GM19455 (cell line): ENCODE measurements around the gene MAX.
"Not testable (repeated sequence)": the region's sequence is repeated elsewhere in the genome, so short reads cannot be mapped to it uniquely, and the experiment has no call there.

Experiments used
- ATAC-seq: cut with Tn5 transposase; IDR thresholded peaks from one replicate; pipeline ENCODE4 v1.9.1; 2021; ENCODE audit not compliant: unreplicated experiment

The MAX gene

GRCh38 chr14:65106316-65106715, 4.0 kb upstream of the MAX start:
- ATAC-seq = no peak

GRCh38 chr14:65104791-65105190, 2.5 kb upstream of the MAX start:
- no peak for ATAC-seq

DNA sequence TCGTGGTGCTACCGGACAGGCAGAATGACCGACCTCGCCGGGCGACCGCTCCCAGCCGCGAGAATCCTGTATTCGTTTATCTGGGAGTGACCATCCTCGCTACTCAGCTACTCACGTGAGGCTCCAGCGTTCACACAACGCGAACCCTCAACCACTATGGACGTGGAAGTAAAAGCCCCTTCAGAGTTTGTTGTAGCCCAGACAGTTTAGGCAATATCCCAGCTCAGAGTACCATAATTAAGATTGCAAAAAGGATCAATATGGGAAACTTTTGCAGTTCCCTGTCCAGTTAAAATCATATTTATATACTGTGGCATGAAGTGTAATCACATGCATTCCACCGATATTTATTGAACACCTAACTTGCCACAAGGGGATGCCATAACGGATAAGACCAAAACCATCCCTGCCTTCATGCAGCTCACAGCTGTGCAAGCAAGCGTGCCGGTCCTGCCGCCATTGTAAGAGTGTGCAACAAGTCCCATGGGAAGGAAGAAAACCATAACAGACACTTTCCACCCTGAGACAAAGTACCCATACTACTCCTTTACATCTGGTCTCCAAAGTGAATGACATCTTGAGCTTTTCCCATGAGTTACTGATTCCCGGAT, 938 bp upstream of the MAX start:
- ATAC-seq = peak; percentile 13

DNA sequence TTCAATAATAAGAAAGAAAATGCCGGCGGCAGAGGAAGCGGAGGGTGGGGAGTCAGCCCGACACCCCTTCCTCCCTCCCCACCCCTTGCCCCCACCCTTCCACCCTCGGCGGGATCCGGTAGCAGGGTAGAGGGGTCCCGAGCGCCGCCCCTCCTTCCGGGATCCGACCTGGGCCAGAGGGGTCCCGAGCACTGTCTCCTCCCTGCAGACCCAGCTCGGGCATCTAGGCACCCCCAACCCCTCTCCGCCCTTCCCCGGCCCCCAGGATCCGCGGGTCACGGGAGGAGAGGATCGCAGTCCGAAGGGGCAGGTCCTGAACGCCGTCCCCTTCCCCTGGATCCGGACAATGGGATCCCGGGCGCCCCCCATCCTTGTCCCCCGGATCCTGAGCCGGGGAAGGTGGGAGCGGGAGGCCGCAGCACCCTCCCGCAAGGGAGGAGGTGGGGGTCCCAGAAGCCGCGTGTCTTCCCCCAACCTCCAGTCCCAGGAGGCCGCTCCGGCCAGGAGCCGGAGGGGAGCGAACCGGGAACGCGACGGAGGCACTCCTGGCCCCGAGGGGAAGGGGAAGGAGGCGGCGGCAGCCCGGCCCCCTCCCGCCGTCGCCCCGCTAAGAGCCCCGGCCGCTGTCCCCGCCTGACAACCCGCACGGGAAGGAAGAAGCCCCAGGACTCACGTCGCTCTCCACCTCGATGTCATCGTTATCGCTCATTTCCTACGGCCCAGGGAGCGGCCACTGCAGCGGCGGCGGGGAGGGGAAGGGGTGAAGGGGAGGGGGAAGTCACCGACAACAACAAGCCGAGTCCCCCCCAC, 481 bp downstream of the MAX start:
- peak; percentile 16 for ATAC-seq

GRCh38 chr14:65100922-65101541, 1.3 kb downstream of the MAX start:
- no peak for ATAC-seq

GRCh38 chr14:65098586-65098985, 3.7 kb downstream of the MAX start:
- ATAC-seq = no peak

DNA sequence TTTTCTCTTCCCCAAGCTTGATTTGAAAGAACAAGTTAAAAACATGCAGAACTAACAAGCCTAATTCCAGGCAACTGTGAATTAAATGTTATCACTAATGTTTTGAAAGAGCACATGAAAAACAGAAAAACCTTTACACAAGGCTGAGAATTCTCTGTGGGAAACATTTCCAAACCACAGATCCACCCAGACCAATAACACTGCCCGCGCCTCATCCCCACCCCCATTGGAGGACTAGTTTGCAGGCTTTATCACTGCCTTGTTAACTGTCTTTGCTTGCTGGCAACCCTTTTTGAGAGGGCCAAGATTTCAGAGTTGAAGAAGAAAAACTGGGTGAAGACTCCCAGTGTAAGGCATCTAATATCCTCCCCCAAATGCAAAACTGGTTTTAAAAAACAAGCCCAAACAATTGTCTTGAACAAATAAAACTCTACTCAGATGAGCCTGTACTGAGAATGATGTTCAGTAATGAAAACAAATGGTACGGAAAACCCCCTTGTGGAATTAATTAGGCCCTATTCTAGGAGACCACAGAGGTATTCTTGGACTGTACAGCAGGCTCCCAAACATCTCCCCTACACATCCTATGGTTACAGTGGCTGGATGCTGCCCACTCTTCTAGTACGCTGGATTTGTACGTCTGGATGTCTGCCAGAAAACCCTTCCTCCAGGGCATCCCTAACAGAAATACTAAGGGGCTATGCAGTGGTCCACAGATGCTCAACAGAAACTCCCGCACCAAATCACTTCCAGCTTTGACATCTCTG, 5.8 kb downstream of the MAX start:
- ATAC-seq = no peak

DNA sequence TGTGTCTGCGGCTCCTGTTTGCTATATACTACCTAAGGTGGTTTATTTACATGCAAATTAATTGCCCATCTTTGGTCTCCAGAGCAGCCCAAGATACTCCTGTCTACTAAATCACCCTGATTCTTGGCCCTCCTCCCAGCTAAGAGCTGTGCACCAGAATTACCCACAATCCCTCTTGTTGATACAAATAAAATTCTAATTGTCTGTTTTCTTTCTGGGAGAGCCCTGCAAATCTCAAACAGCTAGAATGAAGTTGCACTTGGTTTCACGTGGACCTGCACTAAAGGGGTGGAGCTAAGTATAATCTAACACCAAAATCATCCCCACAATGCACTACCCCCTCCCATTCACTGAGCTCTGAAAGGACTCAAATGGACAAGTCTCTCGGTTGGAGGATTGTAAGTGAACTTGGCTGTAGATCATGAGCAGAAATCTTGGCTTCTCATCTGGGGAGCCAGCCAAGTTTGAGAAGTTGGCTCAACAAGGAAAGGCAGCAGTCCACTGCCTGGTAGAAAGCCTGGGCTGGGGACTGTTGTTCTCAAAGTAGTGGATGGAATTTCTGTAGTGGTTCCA, 6.6 kb downstream of the MAX start:
- no peak for ATAC-seq

DNA sequence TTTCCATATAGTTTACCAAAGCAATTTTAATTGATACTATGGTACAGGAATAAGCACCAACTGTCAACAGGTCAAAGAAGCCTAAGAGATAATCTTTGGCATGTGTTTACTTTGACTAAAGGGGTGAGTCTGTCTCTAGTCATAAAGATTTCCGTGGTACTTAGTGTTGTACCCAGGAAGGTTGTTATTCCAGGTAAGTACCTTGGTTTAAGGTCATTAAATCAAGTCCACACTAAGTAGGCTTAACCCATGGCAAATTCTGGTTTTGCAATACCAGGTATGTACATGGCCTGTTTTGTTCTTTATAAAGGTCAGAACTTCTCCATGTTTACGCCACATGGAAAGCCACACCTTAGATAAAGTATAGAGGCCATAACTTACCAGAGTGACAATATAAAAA, 10.0 kb downstream of the MAX start:
- ATAC-seq = no peak

DNA sequence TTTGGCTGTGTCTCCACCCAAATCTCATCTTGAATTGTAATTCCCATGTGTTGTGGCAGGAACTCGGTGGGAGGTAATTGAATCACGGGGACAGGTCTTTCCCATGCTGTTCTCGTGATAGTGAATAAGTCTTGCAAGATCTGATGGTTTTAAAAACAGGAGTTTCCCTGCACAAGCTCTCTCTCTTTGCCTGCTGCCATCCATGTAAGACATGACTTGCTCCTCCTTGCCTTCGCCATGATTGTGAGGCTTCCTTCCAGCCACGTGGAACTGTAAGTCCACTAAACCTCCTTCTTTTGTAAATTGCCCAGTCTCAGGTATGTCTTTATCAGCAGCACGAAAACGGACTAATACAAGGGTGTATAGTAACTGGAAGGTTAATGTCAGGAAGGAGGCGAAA, 14.5 kb downstream of the MAX start:
- not testable (repeated sequence) for ATAC-seq

GRCh38 chr14:65086686-65087085, 15.6 kb downstream of the MAX start:
- not testable (repeated sequence) for ATAC-seq

DNA sequence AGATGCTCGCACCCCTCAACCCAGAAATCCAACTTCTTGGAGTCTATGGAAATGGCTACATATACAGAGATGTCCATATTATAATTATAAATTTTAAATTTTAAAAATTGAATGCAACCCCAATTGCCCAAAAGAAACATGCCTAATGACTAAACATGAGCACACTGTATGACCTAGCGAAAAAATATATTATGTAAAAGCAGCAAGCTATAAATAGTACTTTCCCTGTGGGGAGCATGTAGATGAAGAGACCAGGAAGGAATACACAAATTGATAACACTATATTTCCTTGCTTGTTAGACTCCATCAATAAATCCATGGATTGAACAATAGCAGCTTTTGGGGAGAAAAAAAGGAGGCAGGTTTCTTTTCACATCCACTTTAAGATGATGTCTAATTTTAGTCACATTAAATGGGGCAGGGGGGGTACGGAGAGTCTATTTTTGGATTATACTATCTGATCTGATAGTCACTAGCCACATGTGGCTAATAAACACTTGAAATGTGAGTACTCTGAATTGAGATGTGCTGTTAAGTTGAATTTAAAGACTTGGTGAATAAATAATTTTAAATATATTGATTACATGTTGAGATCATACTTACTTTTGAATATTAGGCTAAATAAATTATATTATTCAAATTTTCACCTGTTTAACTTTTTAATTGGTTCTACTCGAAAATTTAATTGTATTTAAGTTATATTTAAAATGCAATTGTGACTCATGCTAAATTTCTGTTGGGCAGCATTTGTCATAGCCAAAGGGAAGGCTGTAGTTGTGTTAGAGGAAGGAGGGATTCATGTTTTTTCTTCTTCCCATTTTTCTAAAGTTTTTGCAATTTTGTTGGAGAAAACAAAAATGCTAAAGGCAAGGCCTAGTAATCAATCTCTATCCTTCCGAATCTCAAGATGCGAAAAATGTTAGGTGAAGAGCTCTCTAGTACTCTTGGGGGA, 17.5 kb downstream of the MAX start:
- no peak for ATAC-seq

DNA sequence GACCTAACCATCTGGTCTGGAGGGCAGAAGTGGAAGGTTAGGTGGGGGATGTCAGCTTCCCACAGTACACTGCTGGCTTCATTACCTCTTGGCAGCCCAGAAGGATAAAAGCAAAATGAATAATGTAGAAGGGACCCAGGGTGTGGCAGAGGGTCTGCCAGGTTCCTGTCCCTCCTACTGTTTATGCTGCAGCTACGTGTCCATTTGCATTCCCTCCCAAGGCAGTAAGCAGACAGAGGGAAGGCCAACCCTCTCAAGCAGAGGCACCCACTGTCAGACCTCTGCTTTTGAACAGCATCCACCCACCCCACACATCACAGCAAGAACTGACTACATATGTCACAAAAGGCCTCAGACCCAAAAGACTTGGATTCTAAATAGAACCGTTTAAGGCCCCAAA, 19.4 kb downstream of the MAX start:
- ATAC-seq = no peak

GRCh38 chr14:65080960-65081747, 21.2 kb downstream of the MAX start:
- ATAC-seq = no peak

GRCh38 chr14:65079768-65080167, 22.5 kb downstream of the MAX start:
- ATAC-seq = no peak

DNA sequence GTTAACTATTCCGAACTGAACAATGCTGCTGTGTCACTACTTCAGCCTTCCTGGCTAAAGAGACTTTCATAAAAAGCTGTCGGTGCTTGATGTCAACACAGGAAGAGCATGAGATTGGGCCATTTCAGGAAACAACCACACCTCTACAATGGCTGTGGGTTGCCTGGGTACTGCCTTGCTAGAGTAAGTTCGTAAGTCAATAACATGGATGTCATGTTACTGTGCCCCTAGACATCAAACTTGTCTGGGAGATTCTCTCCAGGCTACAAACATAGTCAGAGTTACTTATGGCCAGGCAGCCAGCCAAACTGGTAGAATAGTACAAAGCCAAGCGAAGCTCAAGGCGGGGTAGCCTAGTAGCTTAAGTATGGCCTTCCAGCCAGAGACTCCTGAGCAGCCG, 23.1 kb downstream of the MAX start:
- ATAC-seq = no peak

DNA sequence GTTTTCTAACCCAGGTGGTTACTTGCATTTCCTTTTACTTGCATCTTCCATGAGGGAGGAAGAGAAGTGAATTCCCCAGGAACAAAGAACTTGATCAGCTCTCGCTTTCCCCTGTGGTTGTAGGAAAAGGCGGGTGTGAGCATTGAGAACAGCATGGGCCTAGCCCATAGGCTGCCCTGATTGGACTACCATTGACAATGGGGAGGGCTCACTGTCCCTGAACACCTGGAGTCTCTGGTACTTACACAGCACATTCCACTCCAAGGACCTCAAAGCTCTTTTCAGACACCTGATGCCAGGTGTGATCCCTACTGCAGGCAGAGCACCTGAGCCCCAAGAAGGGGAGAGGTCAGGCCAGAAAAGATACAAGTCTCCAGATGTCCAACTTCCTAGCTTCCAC, 25.0 kb downstream of the MAX start:
- ATAC-seq = no peak

- no peak for ATAC-seq
These were observed 26.5 kb downstream of the MAX start for GRCh38 chr14:65075628-65076325.
